Astrocyte of the cerebellum (primary cell): ENCODE measurements around the gene JAKMIP1.

Experiments used
- DNase-seq: peaks from one replicate; pipeline ENCODE4 v3.0.0-alpha.2; 2011; ENCODE audit warnings: low read depth
- H3K4me3 ChIP-seq: 2 replicates; pipeline ENCODE4 v1.5.1; 2011; ENCODE audit warnings: mild to moderate bottlenecking, low read depth, low read length, moderate library complexity
- CTCF ChIP-seq: IDR thresholded peaks from 2 replicates; pipeline ENCODE4 v1.5.1; 2012; ENCODE audit warnings: low read length, low read depth, moderate library complexity, mild to moderate bottlenecking; ENCODE audit errors: missing control alignments
- in situ Hi-C: cut with HindIII; loops from 2 replicates; pipeline ENCODE4 v1.10.0; 2017; ENCODE audit warnings: low sequenced_read_pairs

JAKMIP1 gene

GRCh38 chr4:5982156-5982973 lies 218.0 kb downstream of the JAKMIP1 start:
- H3K4me3 ChIP-seq, result no peak overlapping the region
- TF ChIP-seq CTCF, result no peak
- DNase-seq, result no peak
- in situ Hi-C loops, result no loop called here

GRCh38 chr4:5980436-5981155 lies 219.8 kb downstream of the JAKMIP1 start:
- TF ChIP-seq CTCF, result no peak
- DNase-seq, result no peak
- H3K4me3 ChIP-seq, result no peak overlapping the region
- in situ Hi-C loops, result no loop called here

- no peak for DNase-seq
- TF ChIP-seq CTCF, result peak; percentile 28
- in situ Hi-C loops, result no loop called here
- no peak overlapping the region for H3K4me3 ChIP-seq
Measured at GRCh38 chr4:5979981-5980380, 220.4 kb downstream of the JAKMIP1 start.

GRCh38 chr4:5976921-5977320 lies 223.4 kb downstream of the JAKMIP1 start:
- H3K4me3 ChIP-seq, result no peak overlapping the region
- in situ Hi-C loops, result no loop called here
- TF ChIP-seq CTCF, result no peak
- DNase-seq, result no peak

- TF ChIP-seq CTCF, result no peak
Measured at GRCh38 chr4:5976431-5976830, 223.9 kb downstream of the JAKMIP1 start.

More at GRCh38 chr4:5976431-5976830, 223.9 kb downstream of the JAKMIP1 start:
- in situ Hi-C loops, result no loop called here
- DNase-seq, result no peak
- no peak overlapping the region for H3K4me3 ChIP-seq
